Measurements from ENCODE around the gene SPEN.

- TF ChIP-seq CTCF (IDR thresholded peaks at IDR 0.05; ENCODE audit: low read length): no peak
- no peak for TF ChIP-seq EZH2 (IDR thresholded peaks at IDR 0.05; ENCODE audit: borderline replicate concordance, low read length)
Measured at GRCh38 chr1:15943328-15943991, 96.0 kb downstream of the SPEN start.
